ENCODE results near the gene IGFBP3. TPM values are rescaled to one million over a fixed set of nuclear protein-coding genes. Genes with fewer than 3 reads are reported as not detected.

The IGFBP3 gene
- total and polyA plus RNA-seq, 2 of the 13 experiments (the other 11 are each of a cell fraction or from before 2014, with no cell fraction given) = 57.5 TPM; not detected in 1

DNA sequence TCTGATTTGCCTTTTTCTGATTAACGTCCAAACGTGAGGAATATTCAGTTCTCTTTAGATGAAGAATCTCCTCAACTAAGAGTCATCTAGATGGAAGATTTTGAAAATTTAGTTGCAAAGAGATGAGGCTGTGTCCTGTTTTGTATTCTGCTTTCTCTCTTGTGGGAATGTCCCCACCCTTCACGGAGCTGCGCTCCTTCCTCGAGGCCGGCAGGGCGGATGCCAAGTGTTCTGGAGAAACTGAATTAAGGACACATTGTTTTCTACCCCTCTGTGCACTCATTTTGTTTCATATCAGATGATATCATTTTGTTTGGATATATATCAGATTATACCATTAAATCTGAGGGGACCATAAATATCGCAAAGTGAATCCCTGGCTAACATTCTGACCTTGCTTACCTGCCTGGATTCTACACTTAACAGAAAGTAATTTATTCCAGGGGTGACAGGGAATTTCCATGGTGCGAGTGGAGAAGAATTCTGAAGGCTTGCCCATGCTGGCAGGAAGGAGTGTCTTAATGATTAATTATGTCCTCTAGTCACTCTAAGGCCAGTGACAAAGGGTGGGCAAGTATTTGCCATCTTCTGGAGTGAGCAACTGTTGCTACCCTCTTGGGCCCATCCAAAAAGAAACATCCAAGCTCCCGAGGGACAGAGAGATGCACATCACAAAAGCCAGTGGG lies 47.9 kb upstream of the IGFBP3 start (continued):
- no peak for TF ChIP-seq ZNF510 (CRISPR knock-in tag; IDR thresholded peaks at IDR 0.05; ENCODE audit: low read depth)
- no peak for TF ChIP-seq GFI1 (CRISPR knock-in tag; IDR thresholded peaks at IDR 0.05; ENCODE audit: borderline replicate concordance)
- TF ChIP-seq, protein P1, sequence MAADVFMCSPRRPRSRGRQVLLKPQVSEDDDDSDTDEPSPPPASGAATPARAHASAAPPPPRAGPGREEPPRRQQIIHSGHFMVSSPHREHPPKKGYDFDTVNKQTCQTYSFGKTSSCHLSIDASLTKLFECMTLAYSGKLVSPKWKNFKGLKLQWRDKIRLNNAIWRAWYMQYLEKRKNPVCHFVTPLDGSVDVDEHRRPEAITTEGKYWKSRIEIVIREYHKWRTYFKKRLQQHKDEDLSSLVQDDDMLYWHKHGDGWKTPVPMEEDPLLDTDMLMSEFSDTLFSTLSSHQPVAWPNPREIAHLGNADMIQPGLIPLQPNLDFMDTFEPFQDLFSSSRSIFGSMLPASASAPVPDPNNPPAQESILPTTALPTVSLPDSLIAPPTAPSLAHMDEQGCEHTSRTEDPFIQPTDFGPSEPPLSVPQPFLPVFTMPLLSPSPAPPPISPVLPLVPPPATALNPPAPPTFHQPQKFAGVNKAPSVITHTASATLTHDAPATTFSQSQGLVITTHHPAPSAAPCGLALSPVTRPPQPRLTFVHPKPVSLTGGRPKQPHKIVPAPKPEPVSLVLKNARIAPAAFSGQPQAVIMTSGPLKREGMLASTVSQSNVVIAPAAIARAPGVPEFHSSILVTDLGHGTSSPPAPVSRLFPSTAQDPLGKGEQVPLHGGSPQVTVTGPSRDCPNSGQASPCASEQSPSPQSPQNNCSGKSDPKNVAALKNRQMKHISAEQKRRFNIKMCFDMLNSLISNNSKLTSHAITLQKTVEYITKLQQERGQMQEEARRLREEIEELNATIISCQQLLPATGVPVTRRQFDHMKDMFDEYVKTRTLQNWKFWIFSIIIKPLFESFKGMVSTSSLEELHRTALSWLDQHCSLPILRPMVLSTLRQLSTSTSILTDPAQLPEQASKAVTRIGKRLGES (CRISPR knock-in tag; IDR thresholded peaks at IDR 0.05; ENCODE audit: borderline replicate concordance) = no peak
- TF ChIP-seq, protein P2, sequence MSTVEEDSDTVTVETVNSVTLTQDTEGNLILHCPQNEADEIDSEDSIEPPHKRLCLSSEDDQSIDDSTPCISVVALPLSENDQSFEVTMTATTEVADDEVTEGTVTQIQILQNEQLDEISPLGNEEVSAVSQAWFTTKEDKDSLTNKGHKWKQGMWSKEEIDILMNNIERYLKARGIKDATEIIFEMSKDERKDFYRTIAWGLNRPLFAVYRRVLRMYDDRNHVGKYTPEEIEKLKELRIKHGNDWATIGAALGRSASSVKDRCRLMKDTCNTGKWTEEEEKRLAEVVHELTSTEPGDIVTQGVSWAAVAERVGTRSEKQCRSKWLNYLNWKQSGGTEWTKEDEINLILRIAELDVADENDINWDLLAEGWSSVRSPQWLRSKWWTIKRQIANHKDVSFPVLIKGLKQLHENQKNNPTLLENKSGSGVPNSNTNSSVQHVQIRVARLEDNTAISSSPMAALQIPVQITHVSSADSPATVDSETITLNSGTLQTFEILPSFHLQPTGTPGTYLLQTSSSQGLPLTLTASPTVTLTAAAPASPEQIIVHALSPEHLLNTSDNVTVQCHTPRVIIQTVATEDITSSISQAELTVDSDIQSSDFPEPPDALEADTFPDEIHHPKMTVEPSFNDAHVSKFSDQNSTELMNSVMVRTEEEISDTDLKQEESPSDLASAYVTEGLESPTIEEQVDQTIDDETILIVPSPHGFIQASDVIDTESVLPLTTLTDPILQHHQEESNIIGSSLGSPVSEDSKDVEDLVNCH (CRISPR knock-in tag; IDR thresholded peaks at IDR 0.05) = no peak
- TF ChIP-seq ZNF589 (CRISPR knock-in tag; conservative IDR thresholded peaks at IDR 0.05) = no peak
- no peak for TF ChIP-seq ZSCAN9 (CRISPR knock-in tag; IDR thresholded peaks at IDR 0.05; ENCODE audit: borderline replicate concordance)

DNA sequence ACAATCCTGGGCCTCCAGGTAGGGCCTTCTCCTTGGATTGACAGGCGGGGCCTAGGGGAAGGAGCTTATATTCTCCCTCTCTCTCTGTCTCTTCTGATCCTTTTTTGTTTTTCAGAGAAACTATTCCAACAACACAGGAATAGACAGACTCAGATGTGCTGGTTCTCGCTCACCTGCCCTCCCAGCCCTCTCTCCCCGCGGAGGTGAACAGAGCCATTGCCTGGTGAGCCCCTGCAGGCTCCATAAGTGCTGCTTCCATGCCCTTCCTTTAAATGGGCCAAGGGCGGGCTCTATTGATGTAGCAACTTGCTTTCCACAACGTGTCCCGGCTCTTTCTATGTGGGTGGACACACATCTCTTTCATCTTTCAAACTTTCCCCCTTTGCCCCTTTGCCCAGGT lies 47.2 kb upstream of the IGFBP3 start:
- H3K27me3 ChIP-seq (ENCODE audit: control insufficient read depth in 1 of 2, insufficient read depth in 2 of 2, low read length in 2 of 2) = no peaks in the 10 kb centered on the region; a peak in 1 of 5 replicates
- DNase-seq (ENCODE audit: low spot score) (no peak), FAIRE-seq (no peak), ATAC-seq (no peak)
- no TSS peak for BruUV-seq (replicated peaks)
- no peak overlapping the region for H2AFZ ChIP-seq (ENCODE audit: low read length)
- in situ Hi-C loops (cut with HindIII; ENCODE audit: extremely low pct_ligation_motif_present, low pct_unique_long_range_greater_than_20kb) (no loop called here), intact Hi-C loops (cut with micrococcal nuclease; ENCODE audit: unreplicated experiment) (no loop called here)
- H3K4me1 ChIP-seq (ENCODE audit: insufficient read depth, low read length) = peaks cover 57% of the 10 kb centered on the region
- H3K79me2 ChIP-seq (ENCODE audit: insufficient read depth, low read length) = no peaks in the 10 kb centered on the region
- no peaks in the 10 kb centered on the region for H3K36me3 ChIP-seq (replicated peaks in 1 of 2; ENCODE audit: control insufficient read depth in 1 of 2, insufficient read depth in 2 of 2, low read length in 2 of 2)
- H3K4me3 ChIP-seq (replicated peaks in 1 of 3; ENCODE audit: insufficient read depth in 1 of 3, low read depth in 2 of 3, low read length in 3 of 3) = no peak overlapping the region
- no peak overlapping the region for H3K9ac ChIP-seq (ENCODE audit: insufficient read depth, low read depth, low read length)
- H3K4me2 ChIP-seq (ENCODE audit: low read depth, low read length) = no peak overlapping the region
- ChIA-PET CTCF (ENCODE audit: low intra/inter-chr PET ratio, low total read pairs) (no interaction called here), POLR2A (no interaction called here)
- no peaks in the 10 kb centered on the region for H3K9me3 ChIP-seq (ENCODE audit: low read length)
- no peaks in the 10 kb centered on the region for H4K20me1 ChIP-seq (ENCODE audit: insufficient read depth, low read length)
- 50% methylated on average over 7 of the region's 7 CpGs for WGBS (ENCODE audit: low lambda C conversion rate)
- H3K27ac ChIP-seq (ENCODE audit: extremely low read length, insufficient read depth, low read length) = no peak overlapping the region
- no peak for TF ChIP-seq POLR2AphosphoS2 (IDR thresholded peaks at IDR 0.05; ENCODE audit: low read depth, low read length)
- no peak for TF ChIP-seq FOXJ3 (CRISPR knock-in tag; IDR thresholded peaks at IDR 0.05; ENCODE audit: borderline replicate concordance)
- TF ChIP-seq, protein P3, sequence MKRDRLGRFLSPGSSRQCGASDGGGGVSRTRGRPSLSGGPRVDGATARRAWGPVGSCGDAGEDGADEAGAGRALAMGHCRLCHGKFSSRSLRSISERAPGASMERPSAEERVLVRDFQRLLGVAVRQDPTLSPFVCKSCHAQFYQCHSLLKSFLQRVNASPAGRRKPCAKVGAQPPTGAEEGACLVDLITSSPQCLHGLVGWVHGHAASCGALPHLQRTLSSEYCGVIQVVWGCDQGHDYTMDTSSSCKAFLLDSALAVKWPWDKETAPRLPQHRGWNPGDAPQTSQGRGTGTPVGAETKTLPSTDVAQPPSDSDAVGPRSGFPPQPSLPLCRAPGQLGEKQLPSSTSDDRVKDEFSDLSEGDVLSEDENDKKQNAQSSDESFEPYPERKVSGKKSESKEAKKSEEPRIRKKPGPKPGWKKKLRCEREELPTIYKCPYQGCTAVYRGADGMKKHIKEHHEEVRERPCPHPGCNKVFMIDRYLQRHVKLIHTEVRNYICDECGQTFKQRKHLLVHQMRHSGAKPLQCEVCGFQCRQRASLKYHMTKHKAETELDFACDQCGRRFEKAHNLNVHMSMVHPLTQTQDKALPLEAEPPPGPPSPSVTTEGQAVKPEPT (CRISPR knock-in tag; IDR thresholded peaks at IDR 0.05; ENCODE audit: low read depth) = no peak
- no peak for TF ChIP-seq DNMT3B (CRISPR knock-in tag; conservative IDR thresholded peaks at IDR 0.05)
- TF ChIP-seq ZSCAN30 (CRISPR knock-in tag; IDR thresholded peaks at IDR 0.05) = no peak
- TF ChIP-seq, protein P4, sequence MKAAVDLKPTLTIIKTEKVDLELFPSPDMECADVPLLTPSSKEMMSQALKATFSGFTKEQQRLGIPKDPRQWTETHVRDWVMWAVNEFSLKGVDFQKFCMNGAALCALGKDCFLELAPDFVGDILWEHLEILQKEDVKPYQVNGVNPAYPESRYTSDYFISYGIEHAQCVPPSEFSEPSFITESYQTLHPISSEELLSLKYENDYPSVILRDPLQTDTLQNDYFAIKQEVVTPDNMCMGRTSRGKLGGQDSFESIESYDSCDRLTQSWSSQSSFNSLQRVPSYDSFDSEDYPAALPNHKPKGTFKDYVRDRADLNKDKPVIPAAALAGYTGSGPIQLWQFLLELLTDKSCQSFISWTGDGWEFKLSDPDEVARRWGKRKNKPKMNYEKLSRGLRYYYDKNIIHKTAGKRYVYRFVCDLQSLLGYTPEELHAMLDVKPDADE (CRISPR knock-in tag; IDR thresholded peaks at IDR 0.05) = no peak
- no peak for TF ChIP-seq ZNF761 (CRISPR knock-in tag; conservative IDR thresholded peaks at IDR 0.05)
- no peak for TF ChIP-seq ZNF891 (CRISPR knock-in tag; IDR thresholded peaks at IDR 0.05)
- no peak for TF ChIP-seq ZNF20 (CRISPR knock-in tag; IDR thresholded peaks at IDR 0.05)

Measured in HepG2 (cell line).